Measurements from ENCODE around the gene ADGRD1.
A peak's percentile ranks its signal among the peaks of the same experiment; 100 is the strongest.
"Not testable (repeated sequence)": the region's sequence is repeated elsewhere in the genome, so short reads cannot be mapped to it uniquely, and the experiment has no call there.

Gene ADGRD1

GRCh38 chr12:130953771-130954543 lies at the start of gene ADGRD1:
TSS of gene ADGRD1 (plus strand) at chr12:130953907. CDS start at chr12:130954466, 559 bp downstream.
- no peak for FAIRE-seq

- FAIRE-seq = no peak
Measured at GRCh38 chr12:130904064-130904463, 49.6 kb upstream of the ADGRD1 start.

GRCh38 chr12:130904936-130905455 lies 48.7 kb upstream of the ADGRD1 start:
- not testable (repeated sequence) for FAIRE-seq

- no peak for FAIRE-seq
Measured at GRCh38 chr12:130909111-130909510, 44.6 kb upstream of the ADGRD1 start.

GRCh38 chr12:130911193-130911592 lies 42.5 kb upstream of the ADGRD1 start:
- no peak for FAIRE-seq

GRCh38 chr12:130911933-130912332 lies 41.8 kb upstream of the ADGRD1 start:
- FAIRE-seq = no peak

- no peak for FAIRE-seq
Measured at GRCh38 chr12:130916241-130916911, 37.3 kb upstream of the ADGRD1 start.

- FAIRE-seq = no peak
Measured at GRCh38 chr12:130917607-130918006, 36.1 kb upstream of the ADGRD1 start.

- FAIRE-seq = peak; percentile 40
Measured at GRCh38 chr12:130919086-130919485, 34.6 kb upstream of the ADGRD1 start.

GRCh38 chr12:130920119-130920703 lies 33.5 kb upstream of the ADGRD1 start:
- FAIRE-seq = no peak

- no peak for FAIRE-seq
Measured at GRCh38 chr12:130920723-130921381, 32.9 kb upstream of the ADGRD1 start.

GRCh38 chr12:130922511-130922953 lies 31.2 kb upstream of the ADGRD1 start:
- no peak for FAIRE-seq

GRCh38 chr12:130924966-130925665 lies 28.6 kb upstream of the ADGRD1 start:
- FAIRE-seq = no peak

GRCh38 chr12:130925666-130926015 lies 28.1 kb upstream of the ADGRD1 start:
- no peak for FAIRE-seq

- no peak for FAIRE-seq
Measured at GRCh38 chr12:130929363-130929762, 24.3 kb upstream of the ADGRD1 start.

- FAIRE-seq = no peak
Measured at GRCh38 chr12:130932061-130932930, 21.4 kb upstream of the ADGRD1 start.

- FAIRE-seq = no peak
Measured at GRCh38 chr12:130933269-130933995, 20.3 kb upstream of the ADGRD1 start.

- FAIRE-seq = no peak
Measured at GRCh38 chr12:130934753-130935152, 19.0 kb upstream of the ADGRD1 start.

GRCh38 chr12:130936561-130936960 lies 17.1 kb upstream of the ADGRD1 start:
- FAIRE-seq = no peak

- no peak for FAIRE-seq
Measured at GRCh38 chr12:130937063-130937462, 16.6 kb upstream of the ADGRD1 start.

- not testable (repeated sequence) for FAIRE-seq
Measured at GRCh38 chr12:130937546-130937945, 16.2 kb upstream of the ADGRD1 start.
